ENCODE data around the gene CCDC178. TPM values are rescaled to one million over a fixed set of nuclear protein-coding genes. Genes with fewer than 3 reads are reported as not detected.

Gene CCDC178
- total RNA-seq, 2 donors from 2014 or later = not detected

DNA sequence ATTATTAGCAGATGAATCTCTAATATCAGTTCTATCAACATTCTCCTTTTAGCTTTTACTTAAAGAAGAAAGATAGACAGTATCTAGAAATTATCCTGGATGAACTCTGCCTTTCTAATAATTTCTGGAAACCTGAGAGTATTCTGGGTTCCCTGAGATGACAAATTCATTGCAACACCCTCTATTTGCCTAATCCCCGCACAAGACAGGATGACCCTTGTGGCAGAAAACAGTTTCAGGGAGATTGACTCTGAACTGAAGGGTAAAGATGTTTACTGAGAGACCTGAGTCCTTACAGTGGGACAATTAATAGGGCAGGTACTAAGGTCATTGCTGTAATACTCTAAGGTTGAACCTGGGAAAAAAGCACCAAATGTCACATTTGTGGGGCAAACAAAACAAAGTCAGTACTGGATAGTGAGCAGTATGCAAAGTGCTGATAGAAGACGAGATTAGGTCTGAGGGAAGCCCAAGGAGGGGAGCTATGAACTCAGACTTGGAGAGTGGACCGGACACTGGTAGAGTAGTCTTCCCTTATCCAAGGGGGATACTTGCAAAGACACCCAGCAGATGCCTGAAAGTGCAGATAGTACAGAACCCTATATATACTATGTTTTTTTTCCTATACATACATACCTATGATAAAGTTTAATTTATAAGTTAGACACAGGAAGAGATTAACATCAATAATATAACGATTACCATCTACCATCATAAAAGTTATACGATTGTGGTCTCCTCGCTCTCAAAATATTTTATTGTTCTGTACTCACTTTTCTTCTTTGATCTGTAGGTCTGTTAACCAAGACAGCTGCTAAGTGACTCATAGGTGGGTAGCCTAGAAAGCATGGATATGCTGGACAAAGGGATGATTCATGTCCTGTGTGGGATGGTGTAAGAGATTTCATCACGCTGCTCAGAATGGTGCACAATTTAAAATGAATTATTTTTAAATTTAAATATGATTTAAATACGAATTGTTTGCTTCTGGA, 519.4 kb downstream of the CCDC178 start:
- ATAC-seq = no peak
- Mint-ChIP-seq H3K4me1 (no peaks in the 10 kb centered on the region), H3K36me3 (ENCODE audit: low read depth) (no peaks in the 10 kb centered on the region), H3K4me3 (no peak overlapping the region), H3K27me3 (peaks cover 6% of the 10 kb centered on the region), H3K27ac (no peak overlapping the region)
- H3K9me3 ChIP-seq (ENCODE audit: control insufficient read depth, low read length, poor library complexity, severe bottlenecking) = no peaks in the 10 kb centered on the region
- no peak for DNase-seq

DNA sequence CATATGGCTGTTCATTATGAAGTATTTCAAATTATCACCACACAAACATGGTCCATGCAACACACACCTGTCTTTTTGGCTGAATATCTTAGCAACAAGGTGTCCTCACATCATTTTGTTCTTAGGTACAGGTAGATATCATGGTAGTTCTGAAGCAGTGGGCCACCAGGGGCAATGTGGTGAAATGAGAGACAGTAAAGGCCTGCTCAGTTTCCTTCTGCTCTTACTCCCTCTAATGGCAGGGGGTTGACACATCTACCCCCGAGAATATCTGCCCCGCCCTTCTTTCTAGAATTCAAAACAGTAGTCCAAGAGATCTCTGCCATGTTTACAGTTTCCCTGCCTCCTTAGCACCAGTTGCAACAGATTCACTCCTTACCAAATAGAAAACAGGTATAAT, 520.7 kb downstream of the CCDC178 start:
- no peak overlapping the region for H3K27ac Mint-ChIP-seq
- no peaks in the 10 kb centered on the region for H3K27me3 Mint-ChIP-seq
- H3K36me3 Mint-ChIP-seq (ENCODE audit: low read depth) = no peaks in the 10 kb centered on the region
- no peak for DNase-seq
- H3K4me3 Mint-ChIP-seq = no peak overlapping the region
- H3K4me1 Mint-ChIP-seq = no peaks in the 10 kb centered on the region
- ATAC-seq = peak; percentile 76
- no peaks in the 10 kb centered on the region for H3K9me3 ChIP-seq (ENCODE audit: control insufficient read depth, low read length, poor library complexity, severe bottlenecking)

DNA sequence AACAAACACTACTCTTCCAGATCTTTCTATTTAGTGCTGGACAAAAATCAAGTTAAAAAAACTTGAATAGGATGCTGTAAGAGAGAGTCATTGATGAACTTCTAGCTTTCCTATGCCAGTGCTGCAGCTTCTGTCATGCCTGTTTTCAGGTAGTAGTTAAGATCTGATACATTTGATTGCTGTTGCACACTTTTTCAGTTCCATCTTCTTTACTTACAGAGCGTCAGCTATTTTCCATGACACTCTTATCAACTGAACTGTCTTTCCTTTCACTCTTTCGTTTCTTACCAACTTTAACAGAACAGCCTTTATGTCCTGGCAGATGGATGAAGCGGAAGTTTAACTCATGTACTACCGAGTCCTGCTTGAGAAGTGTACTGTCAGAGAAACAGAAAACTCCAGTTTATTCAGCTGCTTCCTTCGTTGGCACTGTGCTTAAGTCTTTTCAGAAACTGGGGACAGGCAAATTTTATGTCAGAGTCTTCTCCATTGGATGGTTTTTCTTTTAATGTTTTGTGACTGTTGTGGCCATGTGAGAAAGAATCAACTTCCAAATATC, 521.8 kb downstream of the CCDC178 start:
- Mint-ChIP-seq H3K36me3 (ENCODE audit: low read depth) (no peaks in the 10 kb centered on the region), H3K27me3 (no peaks in the 10 kb centered on the region), H3K27ac (no peak overlapping the region), H3K4me3 (no peak overlapping the region), H3K4me1 (no peaks in the 10 kb centered on the region)
- H3K9me3 ChIP-seq (ENCODE audit: control insufficient read depth, low read length, poor library complexity, severe bottlenecking) = no peaks in the 10 kb centered on the region
- ATAC-seq (no peak), DNase-seq (no peak)

DNA sequence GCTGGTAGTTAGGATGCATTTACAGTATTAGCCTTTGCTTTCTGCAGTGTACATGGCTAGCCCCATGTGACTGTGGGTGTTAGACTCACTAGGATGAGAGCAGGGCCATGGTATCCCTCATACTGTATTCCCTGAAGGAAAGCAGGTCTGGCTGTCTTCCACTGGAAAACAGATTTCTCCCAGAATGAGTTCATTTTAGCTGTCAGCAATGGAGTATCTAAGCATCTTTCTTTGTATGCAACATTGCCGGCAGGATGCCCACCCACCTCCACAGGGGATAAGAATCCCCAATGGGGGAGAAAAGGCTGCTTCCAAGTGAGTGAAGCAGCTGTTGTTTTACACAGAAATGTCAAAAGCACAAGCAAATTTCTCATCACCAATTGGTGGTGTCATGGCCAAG, 525.0 kb downstream of the CCDC178 start:
- no peak for DNase-seq
- Mint-ChIP-seq H3K4me3 (no peak overlapping the region), H3K36me3 (ENCODE audit: low read depth) (no peaks in the 10 kb centered on the region), H3K27ac (no peak overlapping the region), H3K4me1 (no peaks in the 10 kb centered on the region), H3K27me3 (no peaks in the 10 kb centered on the region)
- ATAC-seq = no peak
- H3K9me3 ChIP-seq (ENCODE audit: control insufficient read depth, low read length, poor library complexity, severe bottlenecking) = no peaks in the 10 kb centered on the region

DNA sequence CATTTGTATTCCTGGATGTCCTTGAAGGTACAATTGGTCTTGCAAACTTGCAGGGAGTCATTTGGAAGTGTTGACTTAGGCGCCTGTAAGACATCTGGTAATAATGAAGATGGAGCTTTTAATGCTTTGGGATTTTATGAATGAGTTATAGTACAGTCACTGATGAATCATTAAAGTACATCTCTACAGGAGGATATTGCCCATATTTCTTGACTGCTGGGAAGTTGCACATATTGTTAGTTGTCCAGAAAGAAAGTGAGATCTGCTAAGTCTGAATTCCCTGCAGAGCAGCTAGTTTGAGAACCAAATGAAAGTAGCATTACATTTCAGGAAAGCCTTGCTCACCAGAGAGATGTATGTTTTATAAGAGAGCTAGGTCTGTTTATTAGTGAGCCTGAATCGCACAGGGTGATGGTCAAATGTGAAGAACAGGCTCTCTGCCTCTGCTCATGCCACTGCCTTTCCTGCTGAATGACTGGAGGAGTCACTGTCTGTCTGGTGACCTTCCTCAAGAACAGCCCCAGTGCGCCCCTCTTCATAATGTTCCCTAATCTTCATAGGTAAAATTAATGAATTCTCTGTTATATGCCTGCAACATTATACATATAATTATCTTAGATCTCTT, 528.7 kb downstream of the CCDC178 start:
- no peaks in the 10 kb centered on the region for H3K4me1 Mint-ChIP-seq
- H3K9me3 ChIP-seq (ENCODE audit: control insufficient read depth, low read length, poor library complexity, severe bottlenecking) = no peaks in the 10 kb centered on the region
- H3K36me3 Mint-ChIP-seq (ENCODE audit: low read depth) = no peaks in the 10 kb centered on the region
- DNase-seq = no peak
- no peak for ATAC-seq
- no peak overlapping the region for H3K4me3 Mint-ChIP-seq
- no peak overlapping the region for H3K27ac Mint-ChIP-seq
- H3K27me3 Mint-ChIP-seq = no peaks in the 10 kb centered on the region

DNA sequence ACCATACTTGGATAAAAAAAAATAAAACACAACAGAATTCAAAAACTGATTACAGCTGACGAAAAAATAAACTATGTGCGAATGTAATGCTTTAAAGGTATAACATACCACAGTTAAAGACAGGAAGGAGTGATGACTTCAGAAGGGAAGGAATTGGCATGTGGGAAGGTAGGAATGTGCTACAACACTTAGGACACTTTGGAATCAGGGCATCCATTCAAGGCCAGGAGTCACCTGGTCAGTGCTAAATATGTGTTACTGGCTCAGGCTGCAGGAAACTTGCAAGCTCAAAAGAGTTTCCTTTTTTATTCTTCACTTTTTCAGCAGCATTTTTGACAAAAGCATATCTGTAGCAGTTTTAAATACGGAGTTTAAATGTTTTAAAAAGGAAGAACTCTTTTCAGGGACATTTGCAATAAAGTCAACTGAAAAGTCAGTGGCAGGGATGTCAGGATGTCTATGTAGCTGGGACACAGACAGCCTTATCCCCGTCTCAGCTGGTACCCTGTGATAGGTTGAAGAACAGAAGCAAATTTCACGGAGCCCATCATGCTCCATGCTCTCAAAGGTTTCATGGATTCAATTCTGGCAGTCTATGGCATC, 529.7 kb downstream of the CCDC178 start:
- Mint-ChIP-seq H3K27ac (no peak overlapping the region), H3K27me3 (no peaks in the 10 kb centered on the region), H3K4me1 (no peaks in the 10 kb centered on the region), H3K4me3 (no peak overlapping the region), H3K36me3 (ENCODE audit: low read depth) (no peaks in the 10 kb centered on the region)
- ATAC-seq (no peak), DNase-seq (no peak)
- no peaks in the 10 kb centered on the region for H3K9me3 ChIP-seq (ENCODE audit: control insufficient read depth, low read length, poor library complexity, severe bottlenecking)

DNA sequence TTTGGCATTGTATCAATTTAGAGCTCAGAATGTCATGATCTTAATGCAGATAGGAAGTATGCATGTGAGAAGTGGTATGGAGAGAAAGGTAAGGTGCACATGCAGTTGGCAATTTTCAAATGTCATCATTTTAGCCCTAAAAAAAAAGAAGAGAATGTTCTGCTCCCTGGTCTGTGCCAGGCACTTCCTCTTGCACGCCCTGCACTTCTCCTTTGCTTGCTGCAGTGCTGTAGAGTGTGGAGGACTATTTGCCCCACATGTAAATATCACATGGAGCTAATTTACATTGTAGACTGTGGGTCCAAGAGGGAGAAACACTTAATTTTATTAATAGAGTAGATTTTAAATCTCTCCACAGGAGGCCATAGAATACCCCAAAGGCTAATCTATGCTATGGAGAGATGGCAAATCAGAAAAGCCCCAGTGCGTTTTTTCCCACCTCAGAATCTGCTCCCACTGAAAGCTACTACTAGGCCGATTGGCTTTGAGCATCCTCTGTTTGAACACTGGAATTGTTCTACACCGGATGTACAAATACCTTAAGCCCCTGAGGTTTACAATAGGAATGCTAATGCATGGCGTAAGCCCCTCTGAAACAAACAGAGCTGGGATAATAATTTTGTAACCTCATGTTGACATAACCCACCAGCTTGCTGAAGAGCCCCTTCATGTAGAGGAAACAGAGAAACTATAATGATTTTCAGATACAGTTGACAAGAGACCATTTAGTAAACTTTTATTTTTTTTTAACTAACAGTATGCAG, 530.5 kb downstream of the CCDC178 start:
- Mint-ChIP-seq H3K27ac (no peak overlapping the region), H3K4me1 (no peaks in the 10 kb centered on the region), H3K4me3 (no peak overlapping the region), H3K36me3 (ENCODE audit: low read depth) (no peaks in the 10 kb centered on the region), H3K27me3 (no peaks in the 10 kb centered on the region)
- peak; percentile 33 for ATAC-seq
- H3K9me3 ChIP-seq (ENCODE audit: control insufficient read depth, low read length, poor library complexity, severe bottlenecking) = no peaks in the 10 kb centered on the region
- no peak for DNase-seq

DNA sequence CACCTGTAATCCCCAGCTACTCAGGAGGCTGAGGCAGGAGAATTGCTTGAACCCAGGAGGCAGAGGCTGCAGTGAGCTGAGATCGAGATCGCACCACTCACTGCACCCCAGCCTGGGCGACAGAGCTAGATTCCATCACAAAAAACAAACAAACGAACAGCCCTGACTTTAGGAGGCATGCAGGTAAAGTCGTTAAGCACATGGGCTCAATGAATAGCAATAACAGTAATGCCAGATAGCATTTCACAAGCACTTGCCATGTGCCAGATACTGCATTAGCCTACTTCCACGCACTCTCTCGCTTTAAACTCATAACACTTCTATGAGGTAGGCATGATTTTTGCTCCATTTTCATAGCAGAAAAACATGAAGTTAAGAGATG, 532.1 kb downstream of the CCDC178 start:
- DNase-seq (no peak), ATAC-seq (no peak)
- no peaks in the 10 kb centered on the region for H3K27me3 Mint-ChIP-seq
- no peak overlapping the region for H3K4me3 Mint-ChIP-seq
- H3K27ac Mint-ChIP-seq = no peak overlapping the region
- no peaks in the 10 kb centered on the region for H3K4me1 Mint-ChIP-seq
- H3K9me3 ChIP-seq (ENCODE audit: control insufficient read depth, low read length, poor library complexity, severe bottlenecking) = no peaks in the 10 kb centered on the region
- no peaks in the 10 kb centered on the region for H3K36me3 Mint-ChIP-seq (ENCODE audit: low read depth)

DNA sequence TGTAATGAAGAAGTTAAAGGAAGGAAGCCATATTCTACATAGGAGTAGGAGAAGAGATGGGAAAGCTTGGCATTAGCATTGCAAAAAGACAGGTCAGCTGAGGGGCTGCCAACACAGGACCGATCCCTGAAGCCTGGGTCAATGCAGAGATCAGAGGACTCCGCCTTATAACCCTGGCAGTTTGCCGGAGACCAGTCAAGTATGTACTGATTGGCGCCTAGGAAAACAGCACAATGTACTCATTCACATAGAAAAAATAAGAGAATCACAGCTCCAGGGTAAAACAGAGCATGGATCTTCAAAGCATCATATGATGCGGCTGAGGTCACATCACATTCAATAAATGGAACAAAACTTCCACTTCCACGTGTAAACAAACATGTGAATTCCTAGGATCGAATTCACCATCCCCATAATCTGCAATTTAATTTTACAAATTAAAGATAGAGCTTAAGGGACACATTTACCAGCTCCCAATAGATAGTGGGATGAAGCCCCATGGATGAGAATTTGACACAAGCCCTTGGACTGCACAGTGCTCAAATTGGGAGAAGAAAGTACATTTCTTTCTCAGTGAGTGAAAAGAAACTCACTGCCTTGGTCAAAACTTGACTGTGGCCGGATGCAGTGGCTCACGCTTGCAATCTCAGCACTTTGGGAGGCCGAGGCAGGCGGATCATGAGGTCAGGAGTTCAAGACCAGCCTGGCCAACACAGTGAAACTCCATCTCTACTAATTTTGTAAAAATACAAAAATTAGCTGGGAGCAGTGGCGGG, 532.7 kb downstream of the CCDC178 start:
- no peaks in the 10 kb centered on the region for H3K27me3 Mint-ChIP-seq
- DNase-seq (no peak), ATAC-seq (no peak)
- H3K4me1 Mint-ChIP-seq = no peaks in the 10 kb centered on the region
- H3K4me3 Mint-ChIP-seq = no peak overlapping the region
- no peaks in the 10 kb centered on the region for H3K36me3 Mint-ChIP-seq (ENCODE audit: low read depth)
- H3K27ac Mint-ChIP-seq = no peak overlapping the region
- no peaks in the 10 kb centered on the region for H3K9me3 ChIP-seq (ENCODE audit: control insufficient read depth, low read length, poor library complexity, severe bottlenecking)

DNA sequence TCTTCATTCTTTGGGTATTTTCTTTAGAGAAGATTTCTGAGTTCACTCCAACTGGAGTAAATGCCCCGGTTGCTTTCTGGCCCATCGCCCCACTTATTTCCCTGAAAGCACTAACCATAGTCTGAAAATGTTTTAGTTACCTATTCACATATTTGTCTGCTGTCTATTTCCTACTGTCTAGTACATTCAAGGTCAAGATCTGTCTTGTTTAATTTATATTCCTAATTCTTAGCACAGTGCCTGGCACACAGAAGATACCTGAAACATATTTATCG, 533.3 kb downstream of the CCDC178 start:
- H3K4me1 Mint-ChIP-seq = no peaks in the 10 kb centered on the region
- DNase-seq = no peak
- H3K36me3 Mint-ChIP-seq (ENCODE audit: low read depth) = no peaks in the 10 kb centered on the region
- no peaks in the 10 kb centered on the region for H3K27me3 Mint-ChIP-seq
- H3K27ac Mint-ChIP-seq = no peak overlapping the region
- no peaks in the 10 kb centered on the region for H3K9me3 ChIP-seq (ENCODE audit: control insufficient read depth, low read length, poor library complexity, severe bottlenecking)
- no peak overlapping the region for H3K4me3 Mint-ChIP-seq
- no peak for ATAC-seq

DNA sequence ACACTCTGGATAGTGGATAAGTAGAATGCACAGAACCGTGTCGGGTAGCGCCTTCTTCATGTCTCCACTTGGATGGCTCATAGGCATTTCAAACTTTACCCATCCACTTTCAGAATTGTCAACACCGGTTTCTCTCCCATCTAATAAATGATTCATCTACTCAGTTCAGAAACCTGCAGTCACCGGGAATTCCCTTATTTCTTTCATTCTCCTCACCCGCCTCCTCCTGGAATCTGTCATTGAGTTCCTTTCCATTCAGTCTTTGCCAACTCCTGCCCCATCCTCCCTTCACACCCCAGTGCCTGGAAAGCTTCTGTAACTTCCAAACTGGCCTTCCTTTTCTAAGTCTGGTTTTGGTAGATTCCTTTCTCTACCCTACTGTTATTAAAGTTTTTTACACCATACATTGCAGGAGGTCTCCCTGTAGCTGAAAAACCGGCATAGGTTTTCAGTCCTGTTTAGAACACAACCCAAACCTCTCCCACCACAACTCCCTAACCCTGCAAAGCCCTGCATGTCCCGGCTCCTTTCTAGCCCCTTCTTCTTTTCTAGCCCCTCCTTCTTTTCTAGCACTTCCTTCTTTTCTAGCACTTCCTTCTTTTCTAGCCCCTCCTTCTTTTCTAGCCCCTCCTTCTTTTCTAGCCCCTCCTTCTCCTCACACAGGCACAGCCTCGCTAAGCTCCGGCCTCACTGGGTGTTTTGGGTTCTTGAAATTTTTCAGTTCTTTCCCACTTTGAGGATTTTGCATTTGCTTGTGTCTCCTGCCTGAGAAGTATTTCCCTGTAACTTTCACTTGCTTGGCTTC, 533.8 kb downstream of the CCDC178 start:
- Mint-ChIP-seq H3K27me3 (no peaks in the 10 kb centered on the region), H3K36me3 (ENCODE audit: low read depth) (no peaks in the 10 kb centered on the region), H3K4me3 (no peak overlapping the region), H3K27ac (no peak overlapping the region), H3K4me1 (no peaks in the 10 kb centered on the region)
- DNase-seq = no peak
- no peak for ATAC-seq
- no peaks in the 10 kb centered on the region for H3K9me3 ChIP-seq (ENCODE audit: control insufficient read depth, low read length, poor library complexity, severe bottlenecking)

DNA sequence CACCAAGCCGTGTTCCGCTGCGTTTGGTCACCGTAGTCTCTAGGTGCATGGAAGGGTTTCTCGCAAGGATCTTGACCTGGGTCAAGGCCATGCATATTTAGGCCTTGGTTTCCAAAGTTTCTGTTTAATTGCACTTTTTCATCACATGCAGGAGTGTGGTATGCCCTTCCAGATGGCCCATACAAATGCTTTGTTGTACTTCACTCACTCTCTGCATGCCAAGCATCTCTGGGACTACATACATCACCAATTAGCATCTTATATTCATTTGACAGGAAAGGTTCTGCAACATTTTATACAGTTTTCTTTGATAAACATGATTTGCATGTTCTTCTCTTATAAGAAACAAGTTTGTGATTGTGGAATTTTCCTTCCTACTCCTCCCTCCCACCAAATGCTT, 534.9 kb downstream of the CCDC178 start:
- Mint-ChIP-seq H3K36me3 (ENCODE audit: low read depth) (no peaks in the 10 kb centered on the region), H3K4me3 (no peak overlapping the region), H3K27me3 (no peaks in the 10 kb centered on the region), H3K27ac (no peak overlapping the region), H3K4me1 (no peaks in the 10 kb centered on the region)
- no peak for DNase-seq
- no peak for ATAC-seq
- no peaks in the 10 kb centered on the region for H3K9me3 ChIP-seq (ENCODE audit: control insufficient read depth, low read length, poor library complexity, severe bottlenecking)
